Measurements from ENCODE around the gene ATP5ME. TPM values are rescaled to one million over a fixed set of nuclear protein-coding genes. Genes with fewer than 3 reads are reported as not detected.

The ATP5ME gene
- total RNA-seq, 1 experiment from 2014 or later, result 330 TPM

DNA sequence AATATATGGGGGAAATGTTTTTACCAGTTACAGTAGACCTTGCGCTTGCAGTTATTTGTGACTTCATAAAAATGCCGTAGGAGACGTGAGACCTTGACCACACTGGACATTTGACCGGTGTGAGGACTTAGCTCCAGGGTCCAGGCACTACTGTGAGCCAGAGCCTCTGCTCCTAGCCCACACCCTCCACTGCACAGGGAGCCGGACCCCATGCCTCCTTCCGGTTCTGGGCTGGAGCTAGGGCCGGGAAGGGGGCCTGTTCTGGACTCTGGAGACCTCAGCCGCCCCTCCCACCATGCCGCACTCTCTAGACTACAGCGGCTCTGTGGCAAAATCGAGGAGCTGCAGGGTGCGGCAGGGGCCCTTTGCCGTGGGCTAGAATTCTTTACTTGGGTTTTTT is 36.8 kb upstream of the ATP5ME start:
- Histone ChIP-seq H3K4me2 (ENCODE audit: low read length) (no peak overlapping the region), H4K20me1 (ENCODE audit: insufficient read depth) (no peaks in the 10 kb centered on the region), H3K9ac (ENCODE audit: low read length) (no peak overlapping the region), H3K36me3 (ENCODE audit: control insufficient read depth in 1 of 2, insufficient read depth in 2 of 2, low read length in 2 of 2) (no peaks in the 10 kb centered on the region), H3K9me3 (ENCODE audit: control insufficient read depth in 1 of 2, insufficient read depth in 1 of 2, low read depth in 1 of 2, low read length in 2 of 2) (no peaks in the 10 kb centered on the region), H3K79me2 (ENCODE audit: insufficient read depth, low read length) (peaks cover 84% of the 10 kb centered on the region), H3K27me3 (ENCODE audit: insufficient read depth, low read length) (no peaks in the 10 kb centered on the region), H3K9me2 (ENCODE audit: insufficient read depth) (no peaks in the 10 kb centered on the region), H3K4me1 (ENCODE audit: control insufficient read depth in 1 of 2, insufficient read depth in 2 of 2, low read length in 2 of 2) (peaks cover 3 to 4% of the 10 kb centered on the region in 2 experiments; a peak in 3 of 4 replicates), H2AFZ (ENCODE audit: low read depth, low read length, poor library complexity, severe bottlenecking) (no peak overlapping the region), H3K4me3 (replicated peaks in 1 of 2; ENCODE audit: low read depth in 1 of 2, low read length in 2 of 2) (no peak overlapping the region), H3K27ac (ENCODE audit: low read depth, low read length) (no peak overlapping the region)
- CTCF ChIA-PET, result interaction anchor here (1.0 kb wide), 1 partner anchor 27 kb away, joined by 3 read pairs; no protein-coding TSS in a partner anchor
- no peak for DNase-seq (ENCODE audit: low read depth, low spot score)
- POLR2A ChIA-PET, result no interaction called here
- no peak for ATAC-seq
- intact Hi-C loops (cut with micrococcal nuclease), result no loop called here
- no peak for TF ChIP-seq RAD21 (IDR thresholded peaks at IDR 0.05; ENCODE audit: low read depth)
- no peak for TF ChIP-seq POLR2AphosphoS5 (IDR thresholded peaks at IDR 0.05; ENCODE audit: low read depth, low read length)
- TF ChIP-seq, protein P1, sequence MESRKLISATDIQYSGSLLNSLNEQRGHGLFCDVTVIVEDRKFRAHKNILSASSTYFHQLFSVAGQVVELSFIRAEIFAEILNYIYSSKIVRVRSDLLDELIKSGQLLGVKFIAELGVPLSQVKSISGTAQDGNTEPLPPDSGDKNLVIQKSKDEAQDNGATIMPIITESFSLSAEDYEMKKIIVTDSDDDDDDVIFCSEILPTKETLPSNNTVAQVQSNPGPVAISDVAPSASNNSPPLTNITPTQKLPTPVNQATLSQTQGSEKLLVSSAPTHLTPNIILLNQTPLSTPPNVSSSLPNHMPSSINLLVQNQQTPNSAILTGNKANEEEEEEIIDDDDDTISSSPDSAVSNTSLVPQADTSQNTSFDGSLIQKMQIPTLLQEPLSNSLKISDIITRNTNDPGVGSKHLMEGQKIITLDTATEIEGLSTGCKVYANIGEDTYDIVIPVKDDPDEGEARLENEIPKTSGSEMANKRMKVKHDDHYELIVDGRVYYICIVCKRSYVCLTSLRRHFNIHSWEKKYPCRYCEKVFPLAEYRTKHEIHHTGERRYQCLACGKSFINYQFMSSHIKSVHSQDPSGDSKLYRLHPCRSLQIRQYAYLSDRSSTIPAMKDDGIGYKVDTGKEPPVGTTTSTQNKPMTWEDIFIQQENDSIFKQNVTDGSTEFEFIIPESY (IDR thresholded peaks at IDR 0.05; ENCODE audit: extremely low read depth, insufficient replicate concordance, low read length), result no peak
- TF ChIP-seq SRF (IDR thresholded peaks at IDR 0.05; ENCODE audit: low read depth), result no peak
- TF ChIP-seq SIN3A (IDR thresholded peaks at IDR 0.05; ENCODE audit: low read depth), result no peak
- TF ChIP-seq, protein P2, sequence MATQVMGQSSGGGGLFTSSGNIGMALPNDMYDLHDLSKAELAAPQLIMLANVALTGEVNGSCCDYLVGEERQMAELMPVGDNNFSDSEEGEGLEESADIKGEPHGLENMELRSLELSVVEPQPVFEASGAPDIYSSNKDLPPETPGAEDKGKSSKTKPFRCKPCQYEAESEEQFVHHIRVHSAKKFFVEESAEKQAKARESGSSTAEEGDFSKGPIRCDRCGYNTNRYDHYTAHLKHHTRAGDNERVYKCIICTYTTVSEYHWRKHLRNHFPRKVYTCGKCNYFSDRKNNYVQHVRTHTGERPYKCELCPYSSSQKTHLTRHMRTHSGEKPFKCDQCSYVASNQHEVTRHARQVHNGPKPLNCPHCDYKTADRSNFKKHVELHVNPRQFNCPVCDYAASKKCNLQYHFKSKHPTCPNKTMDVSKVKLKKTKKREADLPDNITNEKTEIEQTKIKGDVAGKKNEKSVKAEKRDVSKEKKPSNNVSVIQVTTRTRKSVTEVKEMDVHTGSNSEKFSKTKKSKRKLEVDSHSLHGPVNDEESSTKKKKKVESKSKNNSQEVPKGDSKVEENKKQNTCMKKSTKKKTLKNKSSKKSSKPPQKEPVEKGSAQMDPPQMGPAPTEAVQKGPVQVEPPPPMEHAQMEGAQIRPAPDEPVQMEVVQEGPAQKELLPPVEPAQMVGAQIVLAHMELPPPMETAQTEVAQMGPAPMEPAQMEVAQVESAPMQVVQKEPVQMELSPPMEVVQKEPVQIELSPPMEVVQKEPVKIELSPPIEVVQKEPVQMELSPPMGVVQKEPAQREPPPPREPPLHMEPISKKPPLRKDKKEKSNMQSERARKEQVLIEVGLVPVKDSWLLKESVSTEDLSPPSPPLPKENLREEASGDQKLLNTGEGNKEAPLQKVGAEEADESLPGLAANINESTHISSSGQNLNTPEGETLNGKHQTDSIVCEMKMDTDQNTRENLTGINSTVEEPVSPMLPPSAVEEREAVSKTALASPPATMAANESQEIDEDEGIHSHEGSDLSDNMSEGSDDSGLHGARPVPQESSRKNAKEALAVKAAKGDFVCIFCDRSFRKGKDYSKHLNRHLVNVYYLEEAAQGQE (IDR thresholded peaks at IDR 0.05; ENCODE audit: low read depth), result no peak
- TF ChIP-seq JUND (IDR thresholded peaks at IDR 0.05), result no peak
- no peak for TF ChIP-seq ELF1 (IDR thresholded peaks at IDR 0.05; ENCODE audit: borderline replicate concordance, low read depth)
- TF ChIP-seq, protein P3, sequence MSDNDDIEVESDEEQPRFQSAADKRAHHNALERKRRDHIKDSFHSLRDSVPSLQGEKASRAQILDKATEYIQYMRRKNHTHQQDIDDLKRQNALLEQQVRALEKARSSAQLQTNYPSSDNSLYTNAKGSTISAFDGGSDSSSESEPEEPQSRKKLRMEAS (IDR thresholded peaks at IDR 0.05), result no peak
- no peak for TF ChIP-seq EGR1 (IDR thresholded peaks at IDR 0.05; ENCODE audit: low read depth)
- TF ChIP-seq CEBPB (IDR thresholded peaks at IDR 0.05; ENCODE audit: low read depth), result no peak
- TF ChIP-seq POLR2A (IDR thresholded peaks at IDR 0.05; ENCODE audit: borderline replicate concordance, extremely low read depth, insufficient read depth, insufficient read length), result no peak
- TF ChIP-seq, protein P4, sequence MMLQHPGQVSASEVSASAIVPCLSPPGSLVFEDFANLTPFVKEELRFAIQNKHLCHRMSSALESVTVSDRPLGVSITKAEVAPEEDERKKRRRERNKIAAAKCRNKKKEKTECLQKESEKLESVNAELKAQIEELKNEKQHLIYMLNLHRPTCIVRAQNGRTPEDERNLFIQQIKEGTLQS (IDR thresholded peaks at IDR 0.05), result no peak
- BruUV-seq (replicated peaks), result no TSS peak
- RAD21 ChIA-PET (ENCODE audit: low non-redundant PET in 1 of 2, low total read pairs in 2 of 2, uncharacterized antibody in 2 of 2, unreplicated experiment in 2 of 2), result no interaction called here
